ENCODE data around the gene MTMR1. TPM values are rescaled to one million over a fixed set of nuclear protein-coding genes. Genes with fewer than 3 reads are reported as not detected.

Gene MTMR1
- polyA plus RNA-seq, 2 donors: 19.2 to 21.2 TPM

DNA sequence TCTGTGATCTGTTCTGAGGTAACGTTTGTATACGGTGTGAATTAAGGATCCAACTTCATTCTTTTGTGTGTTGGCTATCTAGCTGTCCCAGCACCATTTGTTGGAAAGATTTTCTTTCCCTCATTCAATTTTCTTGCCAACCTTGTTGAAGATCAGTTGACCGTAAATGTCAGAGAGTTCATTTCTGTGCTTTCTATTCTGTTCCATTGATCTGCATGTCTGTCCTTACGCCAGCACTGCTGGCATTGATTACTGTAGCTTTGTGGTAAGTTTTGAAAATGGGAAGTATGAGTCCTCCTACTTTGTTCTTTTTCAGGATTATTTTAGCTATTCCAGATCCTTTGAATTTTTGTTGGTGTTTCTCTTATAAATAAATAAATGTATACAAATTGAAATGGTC, 60.8 kb downstream of the MTMR1 start:
- H3K4me1 ChIP-seq (ENCODE audit: control insufficient read depth in 2 of 2, insufficient read depth in 2 of 2, low read length in 1 of 2): no peaks in the 10 kb centered on the region
- H3K36me3 ChIP-seq (ENCODE audit: control insufficient read depth in 2 of 2, insufficient read depth in 2 of 2, low read length in 1 of 2): peaks cover 0 to 10% of the 10 kb centered on the region in 2 donors
- H3K4me3 ChIP-seq (ENCODE audit: low read depth in 1 of 2, low read length in 2 of 2): no peak overlapping the region
- H3K27ac ChIP-seq (ENCODE audit: low read depth in 2 of 2, low read length in 1 of 2): no peak overlapping the region
- H3K27me3 ChIP-seq (ENCODE audit: control insufficient read depth in 1 of 2, insufficient read depth in 2 of 2, low read length in 2 of 2): no peaks in the 10 kb centered on the region
- H3K9me3 ChIP-seq (ENCODE audit: control insufficient read depth in 2 of 2, insufficient read depth in 1 of 2, low read depth in 1 of 2, low read length in 1 of 2): no peaks in the 10 kb centered on the region
- 66 to 83% methylated on average over 4 of the region's 4 CpGs for WGBS, 2 donors

DNA sequence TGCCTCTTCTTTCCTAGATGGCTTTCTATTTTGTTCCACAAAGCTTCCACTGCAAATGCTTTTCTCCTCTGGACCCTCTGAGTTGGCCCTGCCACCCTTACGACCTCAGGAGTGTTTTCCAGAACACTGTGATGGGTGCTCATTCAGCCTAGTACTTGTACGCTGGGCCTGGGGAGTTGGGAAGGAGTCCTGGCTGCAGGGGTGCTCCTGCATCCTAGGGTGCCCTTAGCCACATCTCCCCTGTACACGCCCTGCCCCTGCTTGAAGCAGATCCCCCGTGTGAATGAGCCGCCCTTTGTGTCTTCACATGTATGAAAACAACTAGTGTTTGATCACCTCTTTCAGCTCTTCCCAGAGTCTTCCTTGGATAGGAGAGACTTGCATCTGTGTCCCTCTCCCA, 64.2 kb downstream of the MTMR1 start:
- H3K36me3 ChIP-seq (ENCODE audit: control insufficient read depth in 2 of 2, insufficient read depth in 2 of 2, low read length in 1 of 2): peaks cover 0 to 12% of the 10 kb centered on the region in 2 donors

DNA sequence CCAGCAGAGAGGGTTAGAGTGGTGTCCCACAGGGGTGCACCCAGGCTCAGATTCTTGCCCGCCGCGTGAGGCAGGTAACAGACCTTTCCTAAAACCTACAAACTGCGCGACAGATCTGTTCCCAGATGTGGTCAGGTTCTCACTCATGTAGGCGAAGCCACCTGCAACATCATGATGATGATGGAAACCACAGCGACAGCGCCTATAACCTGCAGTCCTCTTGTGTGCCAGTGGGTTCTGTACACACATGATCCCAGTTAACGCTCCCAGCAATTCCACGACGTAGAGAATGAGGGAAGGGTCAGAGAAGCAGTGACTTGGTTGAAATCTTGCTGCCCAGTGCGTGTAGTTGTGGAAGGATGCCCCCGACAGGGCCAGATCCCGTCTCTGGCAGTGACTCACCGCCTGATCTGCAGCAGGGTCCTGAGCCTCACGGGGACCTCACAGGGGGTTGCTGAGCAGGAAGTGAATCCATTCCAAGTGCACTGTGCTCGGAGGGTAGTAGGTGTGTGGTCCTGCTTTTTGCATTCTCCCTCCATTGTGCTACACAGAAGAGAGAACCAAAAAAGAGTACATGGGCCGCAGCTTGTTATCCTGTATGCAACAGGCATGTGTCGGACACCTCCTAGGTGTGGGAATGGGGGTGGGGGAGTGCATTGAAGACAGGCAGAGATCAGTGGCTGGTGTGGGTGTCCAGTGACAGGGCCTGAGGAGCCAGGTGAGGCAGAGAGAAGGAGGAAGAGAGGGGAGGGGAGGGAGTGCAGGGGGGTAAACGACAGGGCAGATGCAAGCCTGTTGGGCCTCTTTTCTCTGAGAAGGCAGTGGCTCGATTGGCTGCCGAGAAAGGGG, 66.6 kb downstream of the MTMR1 start:
- Histone ChIP-seq H3K9me3 (ENCODE audit: control insufficient read depth in 2 of 2, insufficient read depth in 1 of 2, low read depth in 1 of 2, low read length in 1 of 2) (no peaks in the 10 kb centered on the region), H3K27me3 (ENCODE audit: control insufficient read depth in 1 of 2, insufficient read depth in 2 of 2, low read length in 2 of 2) (no peaks in the 10 kb centered on the region), H3K27ac (ENCODE audit: low read depth in 2 of 2, low read length in 1 of 2) (no peak overlapping the region), H3K36me3 (ENCODE audit: control insufficient read depth in 2 of 2, insufficient read depth in 2 of 2, low read length in 1 of 2) (peaks cover 0 to 15% of the 10 kb centered on the region in 2 donors), H3K4me1 (ENCODE audit: control insufficient read depth in 2 of 2, insufficient read depth in 2 of 2, low read length in 1 of 2) (no peaks in the 10 kb centered on the region), H3K4me3 (ENCODE audit: low read depth in 1 of 2, low read length in 2 of 2) (no peak overlapping the region)
- WGBS, 2 donors: 80 to 93% methylated on average over 22 of the region's 22 CpGs

More for the DNA sequence above, 64.2 kb downstream of the MTMR1 start:
- Histone ChIP-seq H3K27me3 (ENCODE audit: control insufficient read depth in 1 of 2, insufficient read depth in 2 of 2, low read length in 2 of 2) (no peaks in the 10 kb centered on the region), H3K4me3 (ENCODE audit: low read depth in 1 of 2, low read length in 2 of 2) (no peak overlapping the region), H3K4me1 (ENCODE audit: control insufficient read depth in 2 of 2, insufficient read depth in 2 of 2, low read length in 1 of 2) (no peaks in the 10 kb centered on the region), H3K27ac (ENCODE audit: low read depth in 2 of 2, low read length in 1 of 2) (no peak overlapping the region), H3K9me3 (ENCODE audit: control insufficient read depth in 2 of 2, insufficient read depth in 1 of 2, low read depth in 1 of 2, low read length in 1 of 2) (no peaks in the 10 kb centered on the region)
- WGBS, 2 donors: 75 to 80% methylated on average over 5 of the region's 5 CpGs

DNA sequence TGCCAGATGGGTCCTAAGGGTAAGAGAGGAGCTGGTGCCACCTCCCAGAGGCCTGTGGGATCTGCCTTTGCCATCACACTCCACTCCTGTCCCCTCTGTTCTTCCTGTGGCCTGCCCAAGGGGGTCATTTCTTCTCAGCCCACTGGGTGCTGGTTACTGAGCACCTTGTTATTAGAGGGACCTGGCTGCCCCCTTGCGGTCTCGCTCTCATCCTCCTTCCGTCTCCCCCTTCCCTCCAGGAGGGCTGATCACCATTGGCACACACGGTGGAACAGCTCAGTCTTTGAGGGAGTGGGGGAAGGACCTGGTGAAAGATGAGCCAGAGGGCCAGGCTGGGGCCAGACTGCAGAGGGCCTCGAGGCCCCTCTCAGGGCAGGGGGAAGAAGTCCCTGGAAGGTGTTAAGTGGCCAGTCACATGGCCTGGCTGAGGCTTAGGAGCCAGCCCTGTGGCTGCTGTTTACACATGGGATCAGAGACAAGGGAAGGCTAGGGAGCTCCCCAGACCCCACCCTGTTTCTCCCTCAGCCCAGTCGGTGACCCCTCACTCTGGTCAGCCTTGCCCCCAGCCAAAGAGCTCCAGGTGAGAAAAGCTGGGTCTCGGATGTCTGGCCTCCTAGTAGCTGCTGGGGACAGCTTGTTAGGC, 68.1 kb downstream of the MTMR1 start:
- Histone ChIP-seq H3K27ac (ENCODE audit: low read depth in 2 of 2, low read length in 1 of 2) (no peak overlapping the region), H3K4me1 (ENCODE audit: control insufficient read depth in 2 of 2, insufficient read depth in 2 of 2, low read length in 1 of 2) (no peaks in the 10 kb centered on the region), H3K27me3 (ENCODE audit: control insufficient read depth in 1 of 2, insufficient read depth in 2 of 2, low read length in 2 of 2) (no peaks in the 10 kb centered on the region), H3K36me3 (ENCODE audit: control insufficient read depth in 2 of 2, insufficient read depth in 2 of 2, low read length in 1 of 2) (peaks cover 0 to 15% of the 10 kb centered on the region in 2 donors), H3K4me3 (ENCODE audit: low read depth in 1 of 2, low read length in 2 of 2) (no peak overlapping the region), H3K9me3 (ENCODE audit: control insufficient read depth in 2 of 2, insufficient read depth in 1 of 2, low read depth in 1 of 2, low read length in 1 of 2) (no peaks in the 10 kb centered on the region)
- WGBS, 2 donors: 69 to 71% methylated on average over 7 of the region's 7 CpGs

DNA sequence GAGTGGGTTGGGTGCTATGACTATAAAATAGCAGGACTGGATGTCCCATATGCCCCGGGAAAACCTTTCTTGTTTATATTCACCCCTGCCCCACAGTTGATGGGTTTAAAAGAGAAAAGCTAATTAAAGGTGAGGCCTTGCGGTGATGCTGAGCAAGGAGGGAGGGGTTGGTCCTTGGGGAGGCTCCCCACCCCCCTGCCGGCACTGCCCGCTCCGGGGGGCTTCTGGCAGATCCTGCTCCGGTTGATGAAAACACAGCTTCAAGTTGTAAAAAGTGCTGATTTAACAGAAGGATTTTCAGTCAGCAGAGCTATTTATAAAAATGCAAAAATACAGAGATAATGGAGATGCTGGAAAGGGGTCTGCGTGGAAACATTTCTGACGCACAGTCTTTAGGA, 68.6 kb downstream of the MTMR1 start:
- H3K27me3 ChIP-seq (ENCODE audit: control insufficient read depth in 1 of 2, insufficient read depth in 2 of 2, low read length in 2 of 2): no peaks in the 10 kb centered on the region
- 88 to 90% methylated on average over 8 of the region's 8 CpGs for WGBS, 2 donors
- H3K4me1 ChIP-seq (ENCODE audit: control insufficient read depth in 2 of 2, insufficient read depth in 2 of 2, low read length in 1 of 2): peaks cover 2 to 3% of the 10 kb centered on the region in 2 donors
- H3K36me3 ChIP-seq (ENCODE audit: control insufficient read depth in 2 of 2, insufficient read depth in 2 of 2, low read length in 1 of 2): peaks cover 0 to 15% of the 10 kb centered on the region in 2 donors
- H3K9me3 ChIP-seq (ENCODE audit: control insufficient read depth in 2 of 2, insufficient read depth in 1 of 2, low read depth in 1 of 2, low read length in 1 of 2): no peaks in the 10 kb centered on the region
- no peak overlapping the region for H3K27ac ChIP-seq (ENCODE audit: low read depth in 2 of 2, low read length in 1 of 2)
- H3K4me3 ChIP-seq (ENCODE audit: low read depth in 1 of 2, low read length in 2 of 2): no peak overlapping the region

DNA sequence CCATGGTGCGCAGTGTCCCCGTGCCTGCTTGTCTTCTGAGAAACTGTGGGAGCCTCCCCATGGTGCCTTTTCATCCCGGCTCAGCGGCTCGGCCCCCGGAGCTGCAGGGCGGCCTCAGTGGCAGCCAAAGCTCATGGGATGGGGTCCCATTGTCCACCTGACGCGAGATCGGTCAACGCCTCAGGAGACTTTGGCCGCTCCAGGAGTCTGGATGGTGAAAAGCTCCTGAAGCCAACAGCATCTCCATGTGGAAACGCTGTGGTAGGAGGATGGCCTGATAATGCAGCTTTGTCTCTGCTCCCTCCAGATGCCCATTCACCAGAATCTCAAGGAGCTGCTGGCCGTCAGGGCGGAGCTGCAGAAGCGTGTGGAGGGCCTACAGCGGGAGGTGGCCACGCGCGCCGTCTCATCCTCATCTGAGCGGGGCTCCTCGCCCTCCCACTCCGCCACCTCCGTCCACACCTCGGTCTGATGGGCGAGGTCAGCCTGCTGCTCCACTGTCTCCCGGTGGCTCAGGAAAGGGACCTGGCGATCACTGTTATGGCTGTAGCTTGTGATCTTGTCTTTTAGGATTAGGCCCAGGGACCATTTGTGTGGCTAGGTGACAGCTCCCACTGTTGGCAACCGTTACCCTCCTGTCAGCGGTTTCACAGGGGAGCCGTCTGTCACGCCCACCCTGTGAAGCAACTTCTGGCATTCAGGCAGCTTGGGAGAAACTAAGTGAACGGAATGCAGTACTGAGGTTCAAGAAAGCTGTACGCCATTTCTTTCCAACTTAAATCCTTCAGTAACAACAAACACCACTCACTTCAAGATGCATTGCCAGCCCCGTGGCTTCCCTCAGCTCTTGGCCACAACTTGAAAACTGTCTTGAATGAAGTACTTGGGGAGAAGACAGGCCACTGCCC, 69.3 kb downstream of the MTMR1 start:
- 85 to 88% methylated on average over 36 of the region's 36 CpGs for WGBS, 2 donors
- Histone ChIP-seq H3K4me1 (ENCODE audit: control insufficient read depth in 2 of 2, insufficient read depth in 2 of 2, low read length in 1 of 2) (peaks cover 3 to 5% of the 10 kb centered on the region in 2 donors), H3K27me3 (ENCODE audit: control insufficient read depth in 1 of 2, insufficient read depth in 2 of 2, low read length in 2 of 2) (no peaks in the 10 kb centered on the region), H3K4me3 (ENCODE audit: low read depth in 1 of 2, low read length in 2 of 2) (no peak overlapping the region), H3K27ac (ENCODE audit: low read depth in 2 of 2, low read length in 1 of 2) (no peak overlapping the region), H3K9me3 (ENCODE audit: control insufficient read depth in 2 of 2, insufficient read depth in 1 of 2, low read depth in 1 of 2, low read length in 1 of 2) (no peaks in the 10 kb centered on the region), H3K36me3 (ENCODE audit: control insufficient read depth in 2 of 2, insufficient read depth in 2 of 2, low read length in 1 of 2) (peaks cover 0 to 8% of the 10 kb centered on the region in 2 donors)

DNA sequence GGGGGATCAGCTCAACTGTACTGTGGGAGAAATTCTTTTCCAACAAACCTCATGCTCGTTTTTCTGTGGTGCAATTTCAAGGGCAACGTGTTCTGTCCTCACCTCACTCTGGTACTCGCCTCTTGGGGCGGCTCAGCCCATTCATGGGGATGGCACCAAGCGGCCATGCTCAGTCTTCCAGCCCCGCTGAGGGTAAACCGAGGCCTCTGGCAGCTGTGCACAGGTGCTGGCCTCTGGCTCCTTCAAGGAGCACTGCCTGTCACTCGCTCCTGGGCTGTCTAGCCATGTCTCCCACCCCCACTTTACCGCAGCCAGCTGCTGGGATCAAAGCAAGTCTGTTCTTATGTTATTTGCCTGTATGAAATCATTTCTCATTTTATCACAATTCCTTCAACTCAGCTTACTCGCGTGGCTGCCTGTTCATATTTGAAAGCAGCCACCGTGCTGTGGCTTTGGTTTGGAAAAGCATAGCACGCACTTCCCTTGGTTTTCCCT, 70.2 kb downstream of the MTMR1 start:
- H3K4me1 ChIP-seq (ENCODE audit: control insufficient read depth in 2 of 2, insufficient read depth in 2 of 2, low read length in 1 of 2): peaks cover 3 to 5% of the 10 kb centered on the region in 2 donors
- H3K4me3 ChIP-seq (ENCODE audit: low read depth in 1 of 2, low read length in 2 of 2): no peak overlapping the region
- no peaks in the 10 kb centered on the region for H3K9me3 ChIP-seq (ENCODE audit: control insufficient read depth in 2 of 2, insufficient read depth in 1 of 2, low read depth in 1 of 2, low read length in 1 of 2)
- peaks cover 0 to 8% of the 10 kb centered on the region in 2 donors for H3K36me3 ChIP-seq (ENCODE audit: control insufficient read depth in 2 of 2, insufficient read depth in 2 of 2, low read length in 1 of 2)
- H3K27me3 ChIP-seq (ENCODE audit: control insufficient read depth in 1 of 2, insufficient read depth in 2 of 2, low read length in 2 of 2): no peaks in the 10 kb centered on the region
- 73 to 84% methylated on average over 13 of the region's 13 CpGs for WGBS, 2 donors
- H3K27ac ChIP-seq (ENCODE audit: low read depth in 2 of 2, low read length in 1 of 2): no peak overlapping the region

DNA sequence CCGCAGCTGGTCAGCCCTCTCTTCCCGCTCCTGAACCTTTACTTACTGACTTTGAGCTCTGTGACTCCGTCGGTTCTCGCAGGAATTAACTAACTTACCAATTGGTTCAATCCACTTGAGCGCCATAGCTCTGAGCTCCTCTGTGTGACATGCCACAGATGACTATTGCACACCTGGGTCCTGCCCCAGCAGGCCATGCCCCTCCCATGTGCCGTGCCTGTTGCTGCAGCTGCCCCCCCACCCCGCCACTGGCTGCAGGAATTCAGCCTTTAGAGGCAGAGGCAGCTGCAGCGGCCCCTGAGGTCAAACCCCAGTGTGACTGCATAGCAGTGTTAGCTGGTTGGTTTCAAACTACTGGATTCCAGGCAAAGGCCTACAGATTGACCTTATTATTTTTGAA, 70.6 kb downstream of the MTMR1 start:
- H3K9me3 ChIP-seq (ENCODE audit: control insufficient read depth in 2 of 2, insufficient read depth in 1 of 2, low read depth in 1 of 2, low read length in 1 of 2): no peaks in the 10 kb centered on the region
- peaks cover 0 to 8% of the 10 kb centered on the region in 2 donors for H3K36me3 ChIP-seq (ENCODE audit: control insufficient read depth in 2 of 2, insufficient read depth in 2 of 2, low read length in 1 of 2)
- H3K27me3 ChIP-seq (ENCODE audit: control insufficient read depth in 1 of 2, insufficient read depth in 2 of 2, low read length in 2 of 2): no peaks in the 10 kb centered on the region
- WGBS, 2 donors: 67 to 72% methylated on average over 9 of the region's 9 CpGs
- H3K27ac ChIP-seq (ENCODE audit: low read depth in 2 of 2, low read length in 1 of 2): no peak overlapping the region
- no peak overlapping the region for H3K4me3 ChIP-seq (ENCODE audit: low read depth in 1 of 2, low read length in 2 of 2)
- peaks cover 4 to 5% of the 10 kb centered on the region in 2 donors for H3K4me1 ChIP-seq (ENCODE audit: control insufficient read depth in 2 of 2, insufficient read depth in 2 of 2, low read length in 1 of 2)

DNA sequence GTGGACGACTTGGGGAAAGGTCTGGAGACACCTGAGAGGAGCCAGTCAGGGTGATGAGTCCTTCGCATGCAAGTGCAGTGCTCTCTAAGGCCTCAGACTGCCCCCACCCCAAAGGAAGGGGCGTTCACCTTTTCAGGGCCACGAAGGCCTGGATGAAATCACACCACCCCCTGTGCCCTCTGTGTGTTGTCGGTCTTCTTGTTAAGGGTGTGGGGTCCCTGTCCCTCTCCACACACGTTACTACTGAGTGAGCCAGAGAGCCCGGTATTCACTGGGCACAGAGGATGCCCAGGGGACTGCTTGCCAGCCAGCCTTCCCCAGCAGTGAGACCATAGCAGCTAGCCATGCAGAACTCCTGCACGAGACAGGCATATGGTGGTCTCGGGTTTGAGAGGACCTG, 72.0 kb downstream of the MTMR1 start:
- no peaks in the 10 kb centered on the region for H3K9me3 ChIP-seq (ENCODE audit: control insufficient read depth in 2 of 2, insufficient read depth in 1 of 2, low read depth in 1 of 2, low read length in 1 of 2)
- no peaks in the 10 kb centered on the region for H3K27me3 ChIP-seq (ENCODE audit: control insufficient read depth in 1 of 2, insufficient read depth in 2 of 2, low read length in 2 of 2)
- 74 to 87% methylated on average over 9 of the region's 9 CpGs for WGBS, 2 donors
- no peak overlapping the region for H3K4me3 ChIP-seq (ENCODE audit: low read depth in 1 of 2, low read length in 2 of 2)
- H3K4me1 ChIP-seq (ENCODE audit: control insufficient read depth in 2 of 2, insufficient read depth in 2 of 2, low read length in 1 of 2): peaks cover 5% of the 10 kb centered on the region in 2 donors
- peaks cover 0 to 6% of the 10 kb centered on the region in 2 donors for H3K36me3 ChIP-seq (ENCODE audit: control insufficient read depth in 2 of 2, insufficient read depth in 2 of 2, low read length in 1 of 2)
- no peak overlapping the region for H3K27ac ChIP-seq (ENCODE audit: low read depth in 2 of 2, low read length in 1 of 2)
